ENCODE results near the gene DUXB. TPM values are rescaled to one million over a fixed set of nuclear protein-coding genes. Genes with fewer than 3 reads are reported as not detected.
A peak's percentile ranks its signal among the peaks of the same experiment; 100 is the strongest.

Gene DUXB
- total and polyA plus RNA-seq, 2 donors (not counting 3 experiments of a cell fraction or from before 2014, with no cell fraction given) = not detected

DNA sequence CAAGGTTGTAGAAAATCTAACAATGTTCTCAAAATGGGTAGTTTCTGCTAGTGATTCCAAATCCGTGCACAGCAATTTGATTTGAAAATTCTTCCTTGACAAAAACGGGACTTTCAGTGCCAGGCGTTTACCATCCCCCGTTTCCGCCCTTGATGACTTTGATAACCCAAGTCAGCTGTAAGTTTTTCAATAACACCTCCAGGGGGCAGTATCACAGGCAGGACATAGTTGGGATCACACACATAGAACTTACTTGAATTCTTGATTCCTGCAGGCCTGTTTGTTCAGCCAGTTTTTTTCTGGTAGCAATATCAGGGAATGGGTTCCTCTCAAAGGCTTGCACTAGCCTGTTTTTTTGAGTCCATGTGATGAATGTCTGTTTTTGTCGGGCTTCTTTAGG is 5.6 kb downstream of the DUXB start:
- no peak overlapping the region for H3K9ac ChIP-seq (replicated peaks; ENCODE audit: extremely low read depth, insufficient read depth, low read length)
- no peaks in the 10 kb centered on the region for H3K27me3 ChIP-seq (ENCODE audit: control insufficient read depth in 2 of 2, insufficient read depth in 2 of 2, low read length in 2 of 2)
- dilution Hi-C loops (cut with MboI; ENCODE audit: extremely low pct_ligation_motif_present, low sequenced_read_pairs) = no loop called here
- ChIA-PET CTCF (no interaction called here), POLR2A (no interaction called here)
- H3K4me3 ChIP-seq (replicated peaks in 1 of 3; ENCODE audit: insufficient read depth in 1 of 3, low read depth in 1 of 3, low read length in 3 of 3) = no peak overlapping the region
- H3K79me2 ChIP-seq (ENCODE audit: control insufficient read depth, insufficient read depth, low read length) = no peaks in the 10 kb centered on the region
- DNase-seq (ENCODE audit: low read depth, low spot score) = no peak
- intact Hi-C loops (cut with micrococcal nuclease) = no loop called here
- no peaks in the 10 kb centered on the region for H3K36me3 ChIP-seq (ENCODE audit: control insufficient read depth in 2 of 2, extremely low read depth in 1 of 2, insufficient read depth in 2 of 2, low read length in 2 of 2)
- no peak overlapping the region for H3K4me2 ChIP-seq (ENCODE audit: insufficient read depth, low read length)
- H2AFZ ChIP-seq (ENCODE audit: low read depth, low read length) = no peak overlapping the region
- H3K27ac ChIP-seq (ENCODE audit: insufficient read depth, low read depth, low read length) = no peak overlapping the region
- TF ChIP-seq GATA2 (IDR thresholded peaks at IDR 0.05; ENCODE audit: insufficient read depth, insufficient read length, low read depth, low read length) (peak; percentile 18), MYC (IDR thresholded peaks at IDR 0.05; ENCODE audit: low read depth, low read length) (no peak)
- no peaks in the 10 kb centered on the region for H3K9me3 ChIP-seq (replicated peaks; ENCODE audit: control insufficient read depth, insufficient read depth, low read length)
- no peaks in the 10 kb centered on the region for H3K4me1 ChIP-seq (ENCODE audit: control insufficient read depth, extremely low read depth, insufficient read depth, low read length)
- no peaks in the 10 kb centered on the region for H3K9me1 ChIP-seq (replicated peaks; ENCODE audit: control insufficient read depth, extremely low read depth, insufficient read depth, low read length)
- no peak for FAIRE-seq
- H4K20me1 ChIP-seq (replicated peaks; ENCODE audit: control insufficient read depth, extremely low read depth, insufficient read depth, low read length) = no peaks in the 10 kb centered on the region
- no TSS peak for BruUV-seq (replicated peaks)

DNA sequence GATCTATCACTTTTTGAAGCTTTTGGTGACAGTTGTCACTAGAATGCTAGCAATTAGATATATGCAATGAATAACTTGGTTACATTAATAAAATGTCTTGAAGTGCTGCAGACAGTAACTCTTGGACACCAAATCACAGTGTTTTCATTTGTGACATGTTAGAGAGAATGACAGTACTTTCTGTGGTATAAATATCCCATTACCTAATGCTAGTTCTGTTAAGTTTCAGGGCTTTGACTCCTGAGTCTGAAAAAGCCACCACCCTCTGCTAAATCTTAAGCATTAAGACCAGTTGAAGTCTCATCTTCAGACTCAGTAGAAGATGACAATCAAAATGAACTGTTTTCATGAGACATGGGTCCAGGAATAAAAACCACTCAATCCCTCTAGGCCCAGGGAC is 13.9 kb downstream of the DUXB start:
- H4K20me1 ChIP-seq (replicated peaks; ENCODE audit: control insufficient read depth, extremely low read depth, insufficient read depth, low read length) = no peaks in the 10 kb centered on the region
- H3K79me2 ChIP-seq (ENCODE audit: control insufficient read depth, insufficient read depth, low read length) = no peaks in the 10 kb centered on the region
- no peaks in the 10 kb centered on the region for H3K9me1 ChIP-seq (replicated peaks; ENCODE audit: control insufficient read depth, extremely low read depth, insufficient read depth, low read length)
- no peaks in the 10 kb centered on the region for H3K9me3 ChIP-seq (replicated peaks; ENCODE audit: control insufficient read depth, insufficient read depth, low read length)
- no peaks in the 10 kb centered on the region for H3K4me1 ChIP-seq (ENCODE audit: control insufficient read depth, extremely low read depth, insufficient read depth, low read length)
- no TSS peak for BruUV-seq (replicated peaks)
- intact Hi-C loops (cut with micrococcal nuclease) = no loop called here
- TF ChIP-seq MYC (IDR thresholded peaks at IDR 0.05; ENCODE audit: low read depth, low read length) = no peak
- TF ChIP-seq POLR2A (IDR thresholded peaks at IDR 0.05; ENCODE audit: low read depth, low read length) = no peak
- no peak for TF ChIP-seq JUN (IDR thresholded peaks at IDR 0.05; ENCODE audit: borderline replicate concordance, insufficient read depth, insufficient read length, low read depth)
- TF ChIP-seq, protein P1, sequence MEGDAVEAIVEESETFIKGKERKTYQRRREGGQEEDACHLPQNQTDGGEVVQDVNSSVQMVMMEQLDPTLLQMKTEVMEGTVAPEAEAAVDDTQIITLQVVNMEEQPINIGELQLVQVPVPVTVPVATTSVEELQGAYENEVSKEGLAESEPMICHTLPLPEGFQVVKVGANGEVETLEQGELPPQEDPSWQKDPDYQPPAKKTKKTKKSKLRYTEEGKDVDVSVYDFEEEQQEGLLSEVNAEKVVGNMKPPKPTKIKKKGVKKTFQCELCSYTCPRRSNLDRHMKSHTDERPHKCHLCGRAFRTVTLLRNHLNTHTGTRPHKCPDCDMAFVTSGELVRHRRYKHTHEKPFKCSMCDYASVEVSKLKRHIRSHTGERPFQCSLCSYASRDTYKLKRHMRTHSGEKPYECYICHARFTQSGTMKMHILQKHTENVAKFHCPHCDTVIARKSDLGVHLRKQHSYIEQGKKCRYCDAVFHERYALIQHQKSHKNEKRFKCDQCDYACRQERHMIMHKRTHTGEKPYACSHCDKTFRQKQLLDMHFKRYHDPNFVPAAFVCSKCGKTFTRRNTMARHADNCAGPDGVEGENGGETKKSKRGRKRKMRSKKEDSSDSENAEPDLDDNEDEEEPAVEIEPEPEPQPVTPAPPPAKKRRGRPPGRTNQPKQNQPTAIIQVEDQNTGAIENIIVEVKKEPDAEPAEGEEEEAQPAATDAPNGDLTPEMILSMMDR (IDR thresholded peaks at IDR 0.05; ENCODE audit: extremely low read depth in 1 of 2, insufficient read depth in 1 of 2, low read depth in 1 of 2, low read length in 2 of 2) = no peak
- TF ChIP-seq GATA2 (IDR thresholded peaks at IDR 0.05; ENCODE audit: insufficient read depth, insufficient read length, low read depth, low read length) = no peak
- TF ChIP-seq, protein P2, sequence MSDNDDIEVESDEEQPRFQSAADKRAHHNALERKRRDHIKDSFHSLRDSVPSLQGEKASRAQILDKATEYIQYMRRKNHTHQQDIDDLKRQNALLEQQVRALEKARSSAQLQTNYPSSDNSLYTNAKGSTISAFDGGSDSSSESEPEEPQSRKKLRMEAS (IDR thresholded peaks at IDR 0.05; ENCODE audit: insufficient read depth, insufficient read length) = no peak
- no peak for TF ChIP-seq EZH2 (IDR thresholded peaks at IDR 0.05; ENCODE audit: borderline replicate concordance, low read depth, low read length, severe bottlenecking)
- no peaks in the 10 kb centered on the region for H3K36me3 ChIP-seq (ENCODE audit: control insufficient read depth in 2 of 2, extremely low read depth in 1 of 2, insufficient read depth in 2 of 2, low read length in 2 of 2)
- FAIRE-seq (no peak), DNase-seq (ENCODE audit: low read depth, low spot score) (no peak)
- peaks cover 0 to 1% of the 10 kb centered on the region in 2 experiments for H3K27me3 ChIP-seq (ENCODE audit: control insufficient read depth in 2 of 2, insufficient read depth in 2 of 2, low read length in 2 of 2)
- H2AFZ ChIP-seq (ENCODE audit: low read depth, low read length) = no peak overlapping the region
- no peak overlapping the region for H3K4me2 ChIP-seq (ENCODE audit: insufficient read depth, low read length)
- H3K9ac ChIP-seq (replicated peaks; ENCODE audit: extremely low read depth, insufficient read depth, low read length) = no peak overlapping the region
- ChIA-PET CTCF (no interaction called here), POLR2A (no interaction called here)
- dilution Hi-C loops (cut with MboI; ENCODE audit: extremely low pct_ligation_motif_present, low sequenced_read_pairs) = no loop called here
- no peak overlapping the region for H3K27ac ChIP-seq (ENCODE audit: insufficient read depth, low read depth, low read length)
- no peak overlapping the region for H3K4me3 ChIP-seq (replicated peaks in 1 of 3; ENCODE audit: insufficient read depth in 1 of 3, low read depth in 1 of 3, low read length in 3 of 3)
